ENCODE measurements around the gene FYB2. TPM values are rescaled to one million over a fixed set of nuclear protein-coding genes. Genes with fewer than 3 reads are reported as not detected.

The FYB2 gene
- total RNA-seq, 2 experiments from 2014 or later = not detected

DNA sequence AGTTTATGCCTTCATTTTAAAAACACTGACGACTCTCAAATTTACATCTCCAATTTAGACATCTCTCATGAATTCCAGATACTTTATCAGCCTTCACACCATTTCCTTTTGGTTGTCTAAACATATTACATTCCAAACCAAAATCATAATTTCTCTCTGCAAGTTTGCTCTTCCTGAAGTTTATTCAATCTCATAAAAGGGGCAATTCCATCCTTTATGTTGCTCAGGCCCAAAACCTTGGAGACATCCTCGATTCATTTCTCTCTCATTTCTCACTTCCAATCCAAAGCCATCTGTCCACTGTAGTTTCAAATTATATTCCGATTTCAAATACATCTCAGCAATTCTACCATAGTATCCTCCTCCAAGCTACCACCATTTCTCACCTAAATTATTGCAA lies 74.0 kb downstream of the FYB2 start:
- DNase-seq = no peak
- H3K4me1 Mint-ChIP-seq = no peaks in the 10 kb centered on the region
- no peak overlapping the region for H3K27ac Mint-ChIP-seq
- no peaks in the 10 kb centered on the region for H3K36me3 Mint-ChIP-seq
- no peak overlapping the region for H3K4me3 Mint-ChIP-seq
- peaks cover 4% of the 10 kb centered on the region for H3K9me3 Mint-ChIP-seq
- peaks cover 9% of the 10 kb centered on the region for H3K27me3 Mint-ChIP-seq

- Mint-ChIP-seq H3K27me3 (peaks cover 33% of the 10 kb centered on the region), H3K4me1 (no peaks in the 10 kb centered on the region), H3K27ac (no peak overlapping the region), H3K36me3 (no peaks in the 10 kb centered on the region), H3K4me3 (no peak overlapping the region), H3K9me3 (no peaks in the 10 kb centered on the region)
- DNase-seq = no peak
Measured at GRCh38 chr1:56728964-56729363, 90.2 kb downstream of the FYB2 start.

DNA sequence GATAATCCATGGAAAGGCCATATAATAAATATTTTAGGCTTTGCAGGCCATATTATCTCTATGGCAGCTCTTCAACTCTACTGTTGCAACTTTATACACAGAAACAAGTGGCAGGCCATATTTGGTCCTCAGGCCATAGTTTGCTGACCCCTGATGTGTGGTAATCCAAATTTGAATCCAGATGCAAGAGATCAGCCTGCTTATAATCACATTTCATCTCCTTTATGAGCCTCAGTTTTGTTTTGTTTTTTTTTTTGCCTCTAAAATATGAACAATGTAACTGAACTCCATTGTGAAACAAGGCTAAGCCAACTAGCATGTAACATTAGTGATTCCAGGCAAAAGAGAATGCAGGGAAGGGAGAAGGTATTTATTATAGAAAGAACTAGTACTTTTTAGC lies 92.5 kb downstream of the FYB2 start:
- Mint-ChIP-seq H3K4me3 (no peak overlapping the region), H3K9me3 (no peaks in the 10 kb centered on the region), H3K36me3 (no peaks in the 10 kb centered on the region), H3K4me1 (no peaks in the 10 kb centered on the region), H3K27ac (no peak overlapping the region), H3K27me3 (peaks cover 31% of the 10 kb centered on the region)
- DNase-seq = no peak

- no peaks in the 10 kb centered on the region for H3K36me3 Mint-ChIP-seq
- DNase-seq = no peak
- H3K27me3 Mint-ChIP-seq = peaks cover 8% of the 10 kb centered on the region
- no peaks in the 10 kb centered on the region for H3K9me3 Mint-ChIP-seq
- H3K27ac Mint-ChIP-seq = no peak overlapping the region
- H3K4me3 Mint-ChIP-seq = no peak overlapping the region
- no peaks in the 10 kb centered on the region for H3K4me1 Mint-ChIP-seq
Measured at GRCh38 chr1:56719171-56719570, 100.0 kb downstream of the FYB2 start.

DNA sequence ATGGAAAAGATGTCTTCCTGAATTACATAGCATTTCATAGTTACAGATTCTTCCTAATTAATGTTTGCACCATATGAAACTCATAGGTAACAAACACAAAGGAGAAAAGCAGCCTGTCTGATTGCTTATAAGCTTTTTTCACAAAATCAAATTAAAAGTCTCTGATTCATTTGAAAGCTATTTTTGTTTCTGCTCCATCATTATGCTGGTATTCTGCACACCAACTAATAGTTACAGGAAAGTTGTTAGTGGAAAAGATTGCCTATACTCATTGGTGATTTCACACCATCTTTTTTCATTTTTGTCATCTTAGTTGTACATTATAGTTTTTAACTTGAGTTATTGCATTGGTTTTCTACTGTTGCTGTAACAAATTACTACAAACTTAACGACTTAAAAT lies 104.0 kb downstream of the FYB2 start:
- Mint-ChIP-seq H3K4me1 (no peaks in the 10 kb centered on the region), H3K9me3 (no peaks in the 10 kb centered on the region), H3K27ac (no peak overlapping the region), H3K36me3 (no peaks in the 10 kb centered on the region), H3K27me3 (peaks cover 12% of the 10 kb centered on the region), H3K4me3 (no peak overlapping the region)
- DNase-seq = no peak

GRCh38 chr1:56713112-56713511 lies 106.1 kb downstream of the FYB2 start:
- no peaks in the 10 kb centered on the region for H3K9me3 Mint-ChIP-seq
- no peak overlapping the region for H3K4me3 Mint-ChIP-seq
- no peaks in the 10 kb centered on the region for H3K36me3 Mint-ChIP-seq
- H3K4me1 Mint-ChIP-seq = no peaks in the 10 kb centered on the region
- H3K27me3 Mint-ChIP-seq = peaks cover 25% of the 10 kb centered on the region
- no peak overlapping the region for H3K27ac Mint-ChIP-seq
- DNase-seq = no peak

- Mint-ChIP-seq H3K9me3 (no peaks in the 10 kb centered on the region), H3K36me3 (no peaks in the 10 kb centered on the region), H3K4me3 (no peak overlapping the region), H3K27ac (no peak overlapping the region), H3K27me3 (peaks cover 29% of the 10 kb centered on the region), H3K4me1 (no peaks in the 10 kb centered on the region)
- no peak for DNase-seq
Measured at GRCh38 chr1:56712150-56712549, 107.1 kb downstream of the FYB2 start.

DNA sequence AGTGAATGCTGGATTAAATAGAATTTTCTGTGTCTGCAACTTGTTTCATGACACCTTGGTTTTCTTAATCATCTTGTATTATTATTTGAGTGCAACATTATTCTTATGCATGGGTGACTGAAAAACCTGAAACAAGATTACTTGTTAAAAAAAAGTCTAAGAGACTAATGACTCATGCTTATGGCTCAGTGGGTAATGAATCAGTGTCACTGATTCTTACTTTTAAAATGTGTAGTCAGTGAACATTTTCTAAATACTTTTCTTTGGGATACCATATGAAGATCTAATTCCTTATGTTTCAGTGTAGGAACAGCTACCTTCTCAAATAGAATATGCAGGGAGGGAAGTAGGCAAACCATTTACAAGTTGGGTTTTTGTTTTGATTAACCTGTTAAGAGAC lies 108.6 kb downstream of the FYB2 start:
- Mint-ChIP-seq H3K4me3 (no peak overlapping the region), H3K27ac (no peak overlapping the region), H3K4me1 (no peaks in the 10 kb centered on the region), H3K36me3 (no peaks in the 10 kb centered on the region), H3K27me3 (peaks cover 32% of the 10 kb centered on the region), H3K9me3 (no peaks in the 10 kb centered on the region)
- DNase-seq = no peak

DNA sequence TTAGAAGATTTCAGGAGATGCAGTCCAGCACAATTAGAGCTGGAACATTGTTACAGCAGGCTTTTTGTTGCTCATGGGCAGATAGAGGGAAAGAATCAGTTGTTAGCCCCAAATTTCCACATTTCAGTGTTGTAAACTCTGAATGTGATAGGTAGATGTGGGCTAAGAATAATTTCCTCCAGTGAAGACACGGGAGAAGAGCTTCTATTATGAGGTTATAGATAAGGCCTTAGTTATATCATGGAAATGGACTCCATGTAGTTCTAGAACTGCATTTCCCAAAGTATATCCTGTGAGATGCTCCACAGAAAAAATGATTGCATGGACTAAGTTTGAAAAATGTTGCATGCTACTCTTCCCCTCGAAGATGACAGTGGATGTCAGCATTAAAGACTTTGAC lies 109.2 kb downstream of the FYB2 start:
- no peak overlapping the region for H3K27ac Mint-ChIP-seq
- no peaks in the 10 kb centered on the region for H3K36me3 Mint-ChIP-seq
- DNase-seq = no peak
- no peaks in the 10 kb centered on the region for H3K4me1 Mint-ChIP-seq
- H3K27me3 Mint-ChIP-seq = peaks cover 32% of the 10 kb centered on the region
- H3K4me3 Mint-ChIP-seq = no peak overlapping the region
- H3K9me3 Mint-ChIP-seq = no peaks in the 10 kb centered on the region

GRCh38 chr1:56709269-56709880 lies 109.8 kb downstream of the FYB2 start:
- DNase-seq = no peak

GRCh38 chr1:56707379-56707778 lies 111.8 kb downstream of the FYB2 start:
- no peak overlapping the region for H3K4me3 Mint-ChIP-seq

More at GRCh38 chr1:56709269-56709880, 109.8 kb downstream of the FYB2 start:
- Mint-ChIP-seq H3K4me1 (no peaks in the 10 kb centered on the region), H3K9me3 (no peaks in the 10 kb centered on the region), H3K36me3 (no peaks in the 10 kb centered on the region), H3K27me3 (peaks cover 32% of the 10 kb centered on the region), H3K4me3 (no peak overlapping the region), H3K27ac (no peak overlapping the region)

DNA sequence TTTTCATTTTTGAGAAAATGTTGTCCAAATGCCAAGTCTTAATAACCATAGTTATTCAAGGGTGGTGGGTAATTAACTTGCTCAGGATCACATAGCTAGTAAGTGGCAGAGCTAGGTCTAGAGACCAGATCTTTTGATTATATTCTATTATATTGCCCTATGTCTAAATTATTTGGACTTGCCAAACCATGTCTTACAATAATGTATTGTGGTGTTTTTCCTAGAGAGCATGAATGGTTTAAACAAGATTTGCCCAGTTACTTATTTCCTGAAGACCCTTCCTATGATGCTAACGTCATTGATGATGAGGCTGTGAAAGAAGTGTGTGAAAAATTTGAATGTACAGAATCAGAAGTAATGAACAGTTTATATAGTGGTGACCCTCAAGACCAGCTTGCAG lies 115.5 kb downstream of the FYB2 start:
- no peaks in the 10 kb centered on the region for H3K9me3 Mint-ChIP-seq
- DNase-seq = no peak
- no peak overlapping the region for H3K27ac Mint-ChIP-seq
- H3K36me3 Mint-ChIP-seq = no peaks in the 10 kb centered on the region
- no peaks in the 10 kb centered on the region for H3K4me1 Mint-ChIP-seq
- peaks cover 18% of the 10 kb centered on the region for H3K27me3 Mint-ChIP-seq
- H3K4me3 Mint-ChIP-seq = no peak overlapping the region

More at GRCh38 chr1:56707379-56707778, 111.8 kb downstream of the FYB2 start:
- no peaks in the 10 kb centered on the region for H3K9me3 Mint-ChIP-seq
- peaks cover 32% of the 10 kb centered on the region for H3K27me3 Mint-ChIP-seq
- H3K27ac Mint-ChIP-seq = no peak overlapping the region
- no peak for DNase-seq
- no peaks in the 10 kb centered on the region for H3K36me3 Mint-ChIP-seq
- no peaks in the 10 kb centered on the region for H3K4me1 Mint-ChIP-seq

- Mint-ChIP-seq H3K9me3 (no peaks in the 10 kb centered on the region), H3K27ac (no peak overlapping the region), H3K4me3 (no peak overlapping the region), H3K36me3 (no peaks in the 10 kb centered on the region), H3K27me3 (peaks cover 10% of the 10 kb centered on the region), H3K4me1 (no peaks in the 10 kb centered on the region)
- no peak for DNase-seq
Measured at GRCh38 chr1:56696663-56697062, 122.5 kb downstream of the FYB2 start.

- H3K9me3 Mint-ChIP-seq = no peaks in the 10 kb centered on the region
- DNase-seq = no peak
- no peak overlapping the region for H3K4me3 Mint-ChIP-seq
- H3K27ac Mint-ChIP-seq = no peak overlapping the region
- H3K36me3 Mint-ChIP-seq = no peaks in the 10 kb centered on the region
- peaks cover 3% of the 10 kb centered on the region for H3K4me1 Mint-ChIP-seq
- H3K27me3 Mint-ChIP-seq = peaks cover 5% of the 10 kb centered on the region
Measured at GRCh38 chr1:56688522-56689026, 130.6 kb downstream of the FYB2 start.

DNA sequence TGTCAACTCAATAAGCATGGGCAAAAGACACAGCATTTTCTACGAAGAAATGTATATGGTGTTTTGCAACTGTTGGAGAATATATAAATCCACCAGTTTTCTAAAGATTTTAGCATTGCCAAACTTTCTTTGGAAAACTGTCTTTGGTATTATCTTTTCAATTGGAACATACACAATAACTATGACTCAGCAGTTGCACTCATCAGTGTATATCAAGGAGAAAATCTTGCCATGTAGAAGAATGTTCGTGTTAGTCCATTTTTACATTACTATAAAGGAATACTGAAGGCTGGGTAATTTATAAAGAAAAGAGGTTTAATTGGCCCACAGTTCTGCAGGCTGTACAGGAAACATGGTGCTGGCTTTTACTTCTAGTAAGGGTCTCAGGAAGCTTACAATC lies 133.0 kb downstream of the FYB2 start:
- no peak for DNase-seq
- peaks cover 5% of the 10 kb centered on the region for H3K27me3 Mint-ChIP-seq
- no peak overlapping the region for H3K4me3 Mint-ChIP-seq
- H3K9me3 Mint-ChIP-seq = no peaks in the 10 kb centered on the region
- H3K27ac Mint-ChIP-seq = no peak overlapping the region
- no peaks in the 10 kb centered on the region for H3K36me3 Mint-ChIP-seq
- peaks cover 3% of the 10 kb centered on the region for H3K4me1 Mint-ChIP-seq

GRCh38 chr1:56683569-56683968 lies 135.6 kb downstream of the FYB2 start:
- Mint-ChIP-seq H3K4me1 (peaks cover 2% of the 10 kb centered on the region), H3K27me3 (no peaks in the 10 kb centered on the region), H3K4me3 (no peak overlapping the region), H3K36me3 (no peaks in the 10 kb centered on the region), H3K27ac (no peak overlapping the region), H3K9me3 (no peaks in the 10 kb centered on the region)
- DNase-seq = no peak
